ENCODE measurements around the gene FNBP1L. TPM values are rescaled to one million over a fixed set of nuclear protein-coding genes. Genes with fewer than 3 reads are reported as not detected.

FNBP1L gene
- total RNA-seq, 4 donors from 2014 or later = 9.6 to 23.1 (median 15.5) TPM

DNA sequence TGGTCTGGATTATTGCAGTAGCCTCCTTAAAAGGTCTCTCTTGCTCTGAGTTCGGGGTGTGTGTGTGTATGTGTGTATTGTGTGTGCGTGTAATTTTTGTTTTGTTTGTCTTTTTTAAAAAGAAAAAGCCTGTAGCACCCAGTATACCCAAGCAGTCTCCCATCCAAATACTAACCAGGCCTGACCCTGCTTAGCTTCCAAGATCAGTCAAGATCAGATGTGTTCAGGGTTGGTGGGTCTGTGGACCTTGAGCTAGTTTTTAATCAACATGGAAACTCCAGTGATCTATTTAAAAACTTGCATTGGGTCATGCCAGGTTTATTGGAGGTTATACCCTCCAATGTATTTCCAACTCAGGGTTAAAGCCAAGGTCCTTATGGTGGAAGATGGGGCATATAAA, 40.3 kb downstream of the FNBP1L start:
- TF ChIP-seq EP300 (IDR thresholded peaks at IDR 0.05) = no peak
- TF ChIP-seq POLR2A (IDR thresholded peaks at IDR 0.05; ENCODE audit: low read depth) = no peak
- no peak for TF ChIP-seq POLR2AphosphoS5 (IDR thresholded peaks at IDR 0.05)
- TF ChIP-seq, protein P1, sequence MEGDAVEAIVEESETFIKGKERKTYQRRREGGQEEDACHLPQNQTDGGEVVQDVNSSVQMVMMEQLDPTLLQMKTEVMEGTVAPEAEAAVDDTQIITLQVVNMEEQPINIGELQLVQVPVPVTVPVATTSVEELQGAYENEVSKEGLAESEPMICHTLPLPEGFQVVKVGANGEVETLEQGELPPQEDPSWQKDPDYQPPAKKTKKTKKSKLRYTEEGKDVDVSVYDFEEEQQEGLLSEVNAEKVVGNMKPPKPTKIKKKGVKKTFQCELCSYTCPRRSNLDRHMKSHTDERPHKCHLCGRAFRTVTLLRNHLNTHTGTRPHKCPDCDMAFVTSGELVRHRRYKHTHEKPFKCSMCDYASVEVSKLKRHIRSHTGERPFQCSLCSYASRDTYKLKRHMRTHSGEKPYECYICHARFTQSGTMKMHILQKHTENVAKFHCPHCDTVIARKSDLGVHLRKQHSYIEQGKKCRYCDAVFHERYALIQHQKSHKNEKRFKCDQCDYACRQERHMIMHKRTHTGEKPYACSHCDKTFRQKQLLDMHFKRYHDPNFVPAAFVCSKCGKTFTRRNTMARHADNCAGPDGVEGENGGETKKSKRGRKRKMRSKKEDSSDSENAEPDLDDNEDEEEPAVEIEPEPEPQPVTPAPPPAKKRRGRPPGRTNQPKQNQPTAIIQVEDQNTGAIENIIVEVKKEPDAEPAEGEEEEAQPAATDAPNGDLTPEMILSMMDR (IDR thresholded peaks at IDR 0.05) = no peak
- WGBS = 94% methylated on average over 2 of the region's 2 CpGs
- Histone ChIP-seq H3K4me1 (no peaks in the 10 kb centered on the region), H3K27ac (replicated peaks in 1 of 4) (no peak overlapping the region), H3K27me3 (no peaks in the 10 kb centered on the region), H3K36me3 (no peaks in the 10 kb centered on the region), H3K9me3 (no peaks in the 10 kb centered on the region), H3K4me3 (no peak overlapping the region)
- intact Hi-C loops (cut with DNase I) = no loop called here
- DNase-seq (ENCODE audit: extremely low spot score) = no peak

DNA sequence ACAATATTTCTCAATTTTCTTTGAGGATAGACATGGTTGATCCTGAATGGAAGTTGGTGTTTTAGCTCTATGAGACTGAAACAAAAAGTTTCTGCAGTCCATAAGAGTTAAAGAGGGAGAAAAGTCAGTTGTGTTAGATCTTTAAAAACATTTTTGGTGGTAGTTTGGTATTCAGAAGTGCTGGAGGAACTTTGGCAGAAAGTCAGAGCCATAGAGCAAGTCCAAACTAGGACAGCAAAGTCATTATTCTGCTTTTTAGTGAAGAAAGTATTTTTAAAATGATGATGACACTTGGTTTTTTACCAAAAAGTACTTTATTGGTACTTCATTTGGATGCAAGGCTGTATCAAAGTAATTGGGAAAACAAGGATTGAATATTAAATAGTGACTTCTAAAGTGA, 41.8 kb downstream of the FNBP1L start:
- intact Hi-C loops (cut with DNase I) = no loop called here
- H3K9me3 ChIP-seq = no peaks in the 10 kb centered on the region

DNA sequence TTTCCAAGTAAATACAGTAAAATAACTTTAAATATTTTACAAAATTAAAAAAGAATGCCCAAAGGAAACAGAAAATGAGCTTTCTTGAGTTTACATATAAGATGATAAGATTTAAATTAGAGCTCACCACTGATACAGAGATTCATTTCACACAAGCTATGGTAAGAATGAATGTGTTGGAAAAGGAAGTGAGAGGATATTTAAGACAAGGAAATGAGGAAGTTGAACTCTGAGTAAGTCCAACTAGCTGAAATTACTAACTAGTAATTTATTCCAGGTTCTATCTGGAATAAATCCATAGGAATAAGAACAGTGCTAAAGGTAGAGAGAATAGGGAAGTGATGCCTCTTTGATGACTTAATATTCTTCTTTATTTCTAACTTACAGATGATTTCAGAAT, 42.4 kb downstream of the FNBP1L start:
- intact Hi-C loops (cut with DNase I) = no loop called here
- Histone ChIP-seq H3K27me3 (no peaks in the 10 kb centered on the region), H3K4me1 (no peaks in the 10 kb centered on the region)

More for the DNA sequence above, 41.8 kb downstream of the FNBP1L start:
- TF ChIP-seq POLR2AphosphoS5 (IDR thresholded peaks at IDR 0.05) = no peak
- TF ChIP-seq POLR2A (IDR thresholded peaks at IDR 0.05; ENCODE audit: low read depth) = no peak
- TF ChIP-seq EP300 (IDR thresholded peaks at IDR 0.05) = no peak
- TF ChIP-seq, protein P1 (IDR thresholded peaks at IDR 0.05) = no peak
- no peak overlapping the region for H3K27ac ChIP-seq (replicated peaks in 1 of 4)
- DNase-seq (ENCODE audit: extremely low spot score) = no peak
- H3K4me1 ChIP-seq = no peaks in the 10 kb centered on the region
- H3K27me3 ChIP-seq = no peaks in the 10 kb centered on the region
- H3K4me3 ChIP-seq = no peak overlapping the region
- H3K36me3 ChIP-seq = no peaks in the 10 kb centered on the region

DNA sequence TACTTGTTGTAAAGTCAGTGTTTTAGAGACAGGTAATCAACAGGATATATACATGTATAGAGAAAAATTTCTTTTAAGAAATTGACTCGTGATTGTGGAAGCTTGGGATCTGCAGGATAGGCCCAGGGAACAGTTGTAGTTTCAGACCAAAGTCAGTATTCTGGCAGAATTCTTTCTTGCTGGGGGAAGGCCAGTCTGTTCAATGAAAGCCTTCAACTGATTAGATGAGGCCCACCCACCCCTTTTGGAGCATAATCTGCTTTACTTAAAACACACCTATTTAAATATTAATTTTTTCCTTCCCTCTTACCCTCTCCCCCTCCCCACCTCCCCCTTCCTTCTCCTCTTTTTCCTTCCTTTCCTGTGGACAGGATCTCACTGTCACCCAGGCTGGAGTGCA, 48.0 kb downstream of the FNBP1L start:
- TF ChIP-seq EP300 (IDR thresholded peaks at IDR 0.05) (no peak), POLR2A (IDR thresholded peaks at IDR 0.05; ENCODE audit: low read depth) (no peak), POLR2AphosphoS5 (IDR thresholded peaks at IDR 0.05) (no peak)
- TF ChIP-seq, protein P1 (IDR thresholded peaks at IDR 0.05) = no peak
- Histone ChIP-seq H3K4me1 (no peaks in the 10 kb centered on the region), H3K4me3 (no peak overlapping the region), H3K27me3 (no peaks in the 10 kb centered on the region), H3K9me3 (no peaks in the 10 kb centered on the region), H3K27ac (replicated peaks in 1 of 4) (no peak overlapping the region), H3K36me3 (no peaks in the 10 kb centered on the region)
- DNase-seq (ENCODE audit: extremely low spot score) = no peak
- intact Hi-C loops (cut with DNase I) = no loop called here
- WGBS = 91% methylated on average over 1 of the region's 1 CpG

More for the DNA sequence above, 42.4 kb downstream of the FNBP1L start:
- no peak for TF ChIP-seq POLR2AphosphoS5 (IDR thresholded peaks at IDR 0.05)
- TF ChIP-seq POLR2A (IDR thresholded peaks at IDR 0.05; ENCODE audit: low read depth) = no peak
- TF ChIP-seq, protein P1 (IDR thresholded peaks at IDR 0.05) = no peak
- no peak for TF ChIP-seq EP300 (IDR thresholded peaks at IDR 0.05)
- no peak overlapping the region for H3K4me3 ChIP-seq
- no peaks in the 10 kb centered on the region for H3K36me3 ChIP-seq
- H3K27ac ChIP-seq (replicated peaks in 1 of 4) = no peak overlapping the region
- H3K9me3 ChIP-seq = no peaks in the 10 kb centered on the region
- DNase-seq (ENCODE audit: extremely low spot score) = no peak

DNA sequence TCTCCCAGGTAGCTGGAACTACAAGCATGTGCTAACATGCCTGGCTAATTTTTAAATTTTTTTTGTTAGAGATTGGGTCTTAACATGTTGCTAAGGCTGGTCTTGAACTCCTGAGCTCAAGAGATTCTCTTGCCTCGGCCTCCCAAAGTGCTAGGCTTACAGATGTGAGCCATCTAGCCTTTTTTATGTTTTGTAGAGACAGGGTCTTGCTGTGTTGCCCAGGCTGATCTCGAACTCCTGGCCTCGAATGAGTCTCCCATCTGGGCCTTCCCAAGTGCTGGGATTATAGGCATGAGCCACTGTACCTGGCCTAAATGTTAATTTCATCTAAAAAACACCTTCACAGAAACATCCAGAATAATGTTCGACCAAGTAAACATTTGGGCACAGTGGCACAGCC, 48.6 kb downstream of the FNBP1L start:
- Histone ChIP-seq H3K27ac (replicated peaks in 1 of 4) (no peak overlapping the region), H3K9me3 (no peaks in the 10 kb centered on the region), H3K4me1 (no peaks in the 10 kb centered on the region), H3K36me3 (peaks cover 0 to 6% (median 0%) of the 10 kb centered on the region in 4 donors), H3K27me3 (no peaks in the 10 kb centered on the region), H3K4me3 (no peak overlapping the region)
- 96% methylated on average over 4 of the region's 4 CpGs for WGBS
- TF ChIP-seq POLR2A (IDR thresholded peaks at IDR 0.05; ENCODE audit: low read depth) (no peak), POLR2AphosphoS5 (IDR thresholded peaks at IDR 0.05) (no peak), EP300 (IDR thresholded peaks at IDR 0.05) (no peak)
- TF ChIP-seq, protein P1 (IDR thresholded peaks at IDR 0.05) = no peak
- no peak for DNase-seq (ENCODE audit: extremely low spot score)
- intact Hi-C loops (cut with DNase I) = no loop called here
